Activated CD4-positive, alpha-beta T cell treated with anti-CD3 and anti-CD28 coated beads, Interleukin-2, Interleukin-6, amounts not matched to agents 100 ng/mL and 50 ng/mL, durations not matched to agents 16 hours and 8 hours (primary cell): Measurements from ENCODE around the gene MIEF1.
"Not testable (repeated sequence)": the region's sequence is repeated elsewhere in the genome, so short reads cannot be mapped to it uniquely, and the experiment has no call there.

Source experiments
- DNase-seq: peaks from one replicate; pipeline ENCODE4 v3.0.0-alpha.2; 2020

Gene MIEF1

GRCh38 chr22:39517470-39517869, 15.4 kb downstream of the MIEF1 start:
- no peak for DNase-seq

- no peak for DNase-seq
Observed at GRCh38 chr22:39518144-39518786, 16.2 kb downstream of the MIEF1 start.

GRCh38 chr22:39518996-39519680, 17.0 kb downstream of the MIEF1 start:
- no peak for DNase-seq

- peak; percentile 98 for DNase-seq
Observed at GRCh38 chr22:39519681-39520225, 17.7 kb downstream of the MIEF1 start.

GRCh38 chr22:39520226-39521105, 18.4 kb downstream of the MIEF1 start, which contains the start of gene ATF4:
Gene ATF4 (plus strand): TSS chr22:39520562. CDS start chr22:39521446, 884 bp downstream.
- peak; percentile 90 for DNase-seq

GRCh38 chr22:39521106-39521885, 19.2 kb downstream of the MIEF1 start:
- not testable (repeated sequence) for DNase-seq

GRCh38 chr22:39522091-39522490, 20.0 kb downstream of the MIEF1 start:
- DNase-seq, result not testable (repeated sequence)

- no peak for DNase-seq
Observed at GRCh38 chr22:39522567-39523300, 20.6 kb downstream of the MIEF1 start.

- no peak for DNase-seq
Observed at GRCh38 chr22:39524089-39524752, 22.1 kb downstream of the MIEF1 start.

- no peak for DNase-seq
Observed at GRCh38 chr22:39524753-39525657, 22.9 kb downstream of the MIEF1 start.

- DNase-seq, result no peak
Observed at GRCh38 chr22:39525658-39525975, 23.5 kb downstream of the MIEF1 start.

GRCh38 chr22:39526736-39527171, 24.7 kb downstream of the MIEF1 start:
- peak; percentile 56 for DNase-seq

- DNase-seq, result no peak
Observed at GRCh38 chr22:39527481-39527961, 25.4 kb downstream of the MIEF1 start.

GRCh38 chr22:39528080-39528661, 26.1 kb downstream of the MIEF1 start:
- no peak for DNase-seq

GRCh38 chr22:39528681-39529486, 26.8 kb downstream of the MIEF1 start:
- DNase-seq, result peak; percentile 95

GRCh38 chr22:39529487-39529851, 27.4 kb downstream of the MIEF1 start:
- no peak for DNase-seq

- DNase-seq, result no peak
Observed at GRCh38 chr22:39530116-39530515, 28.0 kb downstream of the MIEF1 start.

- DNase-seq, result peak; percentile 63
Observed at GRCh38 chr22:39530692-39531331, 28.7 kb downstream of the MIEF1 start.
